ENCODE results near the gene SNX1.
A peak's percentile ranks its signal among the peaks of the same experiment; 100 is the strongest.

The SNX1 gene

GRCh38 chr15:64146885-64147681 is 51.3 kb downstream of the SNX1 start:
- no peak for DNase-seq

GRCh38 chr15:64148168-64148567 is 52.4 kb downstream of the SNX1 start:
- DNase-seq = no peak

GRCh38 chr15:64148581-64148980 is 52.8 kb downstream of the SNX1 start:
- no peak for DNase-seq

GRCh38 chr15:64149424-64149823 is 53.6 kb downstream of the SNX1 start:
- no peak for DNase-seq

GRCh38 chr15:64149893-64150578 is 54.3 kb downstream of the SNX1 start:
- DNase-seq = no peak

GRCh38 chr15:64151727-64152506 is 56.1 kb downstream of the SNX1 start, which contains the start of gene SNX22:
Gene SNX22, plus strand, starts transcription at chr15:64151731. Its CDS starts 45 bp downstream, at chr15:64151776.
- no peak for DNase-seq

GRCh38 chr15:64152507-64153387 is 57.0 kb downstream of the SNX1 start:
- DNase-seq = no peak

GRCh38 chr15:64153480-64154367 is 57.9 kb downstream of the SNX1 start:
- DNase-seq = peak; percentile 69

GRCh38 chr15:64155802-64156651 is 60.2 kb downstream of the SNX1 start:
- no peak for DNase-seq

GRCh38 chr15:64156652-64157331 is 61.0 kb downstream of the SNX1 start:
- DNase-seq = no peak

- no peak for DNase-seq
Measured at GRCh38 chr15:64157599-64158125, 61.9 kb downstream of the SNX1 start.

- DNase-seq = no peak
Measured at GRCh38 chr15:64158363-64159134, 62.8 kb downstream of the SNX1 start.

GRCh38 chr15:64161688-64162477 is 66.1 kb downstream of the SNX1 start:
- DNase-seq = no peak

GRCh38 chr15:64162478-64162868 is 66.7 kb downstream of the SNX1 start:
- no peak for DNase-seq

- peak; percentile 94 for DNase-seq
Measured at GRCh38 chr15:64162869-64163658, 67.3 kb downstream of the SNX1 start, which contains the start of gene PPIB. Gene PPIB, minus strand, starts transcription at chr15:64163022. Its CDS starts 36 bp downstream, at chr15:64162986.

- no peak for DNase-seq
Measured at GRCh38 chr15:64163659-64164362, 68.0 kb downstream of the SNX1 start.

All from amniotic stem cell (primary cell).